MCF 10A (cell line): ENCODE measurements around the gene E4F1. TPM values are rescaled to one million over a fixed set of nuclear protein-coding genes. Genes with fewer than 3 reads are reported as not detected.

Source experiments
- BruUV-seq: library from RNA; stranded (reverse); fragments of 400-500 nt; replicated peaks from 2 replicates; lab custom pipeline; 2021; lab: Mats Ljungman, UMichigan
- CTCF ChIA-PET: fragments of 300-600 bp; sonication (Branson Sonifier 250); formaldehyde crosslinking; extraction: SDS; loops from one replicate; lab custom pipeline; 2021; ENCODE audit warnings: antibody characterized with exemption, inconsistent platforms; lab: Yijun Ruan, JAX
- POLR2A ChIA-PET: fragments of 300-600, 350-650 bp; sonication (Branson Sonifier 250); formaldehyde crosslinking; extraction: SDS; loops from one replicate; lab custom pipeline; 2020; ENCODE audit warnings: antibody characterized with exemption, inconsistent platforms; lab: Yijun Ruan, JAX
- DNase-seq: peaks from one replicate; pipeline ENCODE4 v3.0.0-alpha.2; 2018; ENCODE audit not compliant: unreplicated experiment
- H3K27ac Mint-ChIP-seq: one replicate; pipeline ENCODE4 v1.8.0; 2022; ENCODE audit warnings: mild to moderate bottlenecking, low read depth, mixed read lengths; ENCODE audit not compliant: unreplicated experiment
- H3K27me3 Mint-ChIP-seq: one replicate; pipeline ENCODE4 v1.8.0; 2022; ENCODE audit warnings: mixed read lengths; ENCODE audit not compliant: insufficient read depth, unreplicated experiment
- H3K36me3 Mint-ChIP-seq: one replicate; pipeline ENCODE4 v1.8.0; 2022; ENCODE audit warnings: mild to moderate bottlenecking, moderate library complexity, mixed read lengths; ENCODE audit not compliant: insufficient read depth, unreplicated experiment
- H3K4me1 Mint-ChIP-seq: one replicate; pipeline ENCODE4 v1.8.0; 2022; ENCODE audit warnings: mixed read lengths; ENCODE audit not compliant: insufficient read depth, unreplicated experiment
- H3K4me3 Mint-ChIP-seq: one replicate; pipeline ENCODE4 v1.8.0; 2022; ENCODE audit warnings: mild to moderate bottlenecking, moderate library complexity, mixed read lengths; ENCODE audit not compliant: unreplicated experiment
- H3K9me3 Mint-ChIP-seq: one replicate; pipeline ENCODE4 v1.8.0; 2022; ENCODE audit warnings: mixed read lengths; ENCODE audit not compliant: unreplicated experiment
- CTCF ChIP-seq: fragments of 200-600 bp; IDR thresholded peaks from one replicate; pipeline ENCODE4 v1.8.0; 2022; ENCODE audit warnings: antibody characterized with exemption, mild to moderate bottlenecking; ENCODE audit not compliant: unreplicated experiment
- intact Hi-C: fragments of 100-400 bp; cut with micrococcal nuclease; formaldehyde crosslinking; loops from 2 replicates; pipeline ENCODE4 v1.14.1; 2022
- total RNA-seq: library from RNA; stranded (reverse); gene quantifications from 2 replicates; pipeline ENCODE4 v1.2.3, GENCODE V29; 2022

Gene E4F1
- total RNA-seq, 1 experiment from 2014 or later: 26.2 TPM

GRCh38 chr16:2206780-2207433 is 16.5 kb upstream of the E4F1 start:
- H3K27me3 Mint-ChIP-seq: no peaks in the 10 kb centered on the region
- H3K27ac Mint-ChIP-seq: peak overlapping the region; percentile 71
- DNase-seq: no peak
- ChIA-PET POLR2A (interaction anchor here (2.1 to 4.0 kb wide), 4 partner anchors 7 to 52 kb away, joined by 6 to 27 read pairs (median 22); partner anchors contain the start of genes PGP and TRAF7), CTCF (interaction anchor here (0.5 to 1.3 kb wide), 4 partner anchors 45 to 309 kb away, joined by 3 to 4 read pairs (median 3); no protein-coding TSS in a partner anchor)
- no peaks in the 10 kb centered on the region for H3K9me3 Mint-ChIP-seq
- no TSS peak for BruUV-seq
- peak overlapping the region; percentile 68 for H3K4me3 Mint-ChIP-seq
- intact Hi-C loops: no loop called here
- TF ChIP-seq CTCF: no peak
- H3K4me1 Mint-ChIP-seq: peaks cover 18% of the 10 kb centered on the region
- peaks cover 33% of the 10 kb centered on the region for H3K36me3 Mint-ChIP-seq

- ChIA-PET CTCF (interaction anchor here (0.7 kb wide), 1 partner anchor 83 kb away, joined by 3 read pairs; no protein-coding TSS in a partner anchor), POLR2A (interaction anchor here (1.0 kb wide), 1 partner anchor 53 kb away, joined by 3 read pairs; no protein-coding TSS in a partner anchor)
- H3K27me3 Mint-ChIP-seq: no peaks in the 10 kb centered on the region
- H3K36me3 Mint-ChIP-seq: peaks cover 42% of the 10 kb centered on the region
- no peak for DNase-seq
- H3K4me1 Mint-ChIP-seq: peaks cover 26% of the 10 kb centered on the region
- intact Hi-C loops: no loop called here
- no peaks in the 10 kb centered on the region for H3K9me3 Mint-ChIP-seq
- BruUV-seq: no TSS peak
- peak overlapping the region; percentile 68 for H3K4me3 Mint-ChIP-seq
- peak overlapping the region; percentile 71 for H3K27ac Mint-ChIP-seq
- TF ChIP-seq CTCF: no peak
These were observed 15.5 kb upstream of the E4F1 start for GRCh38 chr16:2207872-2208271.

- POLR2A ChIA-PET: interaction anchor here (0.6 to 1.0 kb wide), 2 partner anchors 53 to 323 kb away, joined by 3 read pairs; partner anchors contain the start of gene CEMP1
- TF ChIP-seq CTCF: no peak
These were observed 15.1 kb upstream of the E4F1 start for GRCh38 chr16:2208308-2208707.

GRCh38 chr16:2208772-2209171 is 14.6 kb upstream of the E4F1 start:
- Mint-ChIP-seq H3K4me1 (peaks cover 33% of the 10 kb centered on the region), H3K27me3 (no peaks in the 10 kb centered on the region), H3K27ac (no peak overlapping the region), H3K9me3 (no peaks in the 10 kb centered on the region), H3K36me3 (peaks cover 44% of the 10 kb centered on the region), H3K4me3 (no peak overlapping the region)
- DNase-seq: no peak
- ChIA-PET CTCF (interaction anchor here (0.9 to 1.4 kb wide), 3 partner anchors 14 to 61 kb away, joined by 3 to 6 read pairs (median 4); no protein-coding TSS in a partner anchor), POLR2A (interaction anchor here (0.6 to 1.0 kb wide), 2 partner anchors 54 to 322 kb away, joined by 3 read pairs; partner anchors contain the start of gene CEMP1)
- BruUV-seq: TSS peak; percentile 13
- no peak for TF ChIP-seq CTCF
- intact Hi-C loops: no loop called here

More at GRCh38 chr16:2208308-2208707, 15.1 kb upstream of the E4F1 start:
- CTCF ChIA-PET: interaction anchor here (0.7 to 1.0 kb wide), 3 partner anchors 14 to 83 kb away, joined by 3 to 4 read pairs (median 3); no protein-coding TSS in a partner anchor
- Mint-ChIP-seq H3K36me3 (peaks cover 44% of the 10 kb centered on the region), H3K4me3 (no peak overlapping the region), H3K27me3 (no peaks in the 10 kb centered on the region), H3K27ac (no peak overlapping the region), H3K4me1 (peaks cover 31% of the 10 kb centered on the region), H3K9me3 (no peaks in the 10 kb centered on the region)
- intact Hi-C loops: no loop called here
- no peak for DNase-seq
- BruUV-seq: no TSS peak
